HFFc6 (cell line): Measurements from ENCODE around the gene ELP1. TPM values are rescaled to one million over a fixed set of nuclear protein-coding genes. Genes with fewer than 3 reads are reported as not detected.

Source experiments
- DNase-seq: peaks from one replicate; pipeline ENCODE4 v3.0.0-alpha.2; 2018
- H3K27ac Mint-ChIP-seq: 2 replicates; pipeline ENCODE4 v1.8.0; 2020; ENCODE audit warnings: mild to moderate bottlenecking, mixed read lengths
- H3K27me3 Mint-ChIP-seq: 2 replicates; pipeline ENCODE4 v1.8.0; 2021; ENCODE audit warnings: mild to moderate bottlenecking, moderate library complexity, mixed read lengths; ENCODE audit not compliant: insufficient read depth
- H3K36me3 Mint-ChIP-seq: 2 replicates; pipeline ENCODE4 v1.8.0; 2021; ENCODE audit warnings: low read depth, mixed read lengths
- H3K4me1 Mint-ChIP-seq: 2 replicates; pipeline ENCODE4 v1.8.0; 2020; ENCODE audit warnings: low read depth, mixed read lengths
- H3K4me3 Mint-ChIP-seq: 2 replicates; pipeline ENCODE4 v1.8.0; 2020; ENCODE audit warnings: mild to moderate bottlenecking, moderate library complexity, mixed read lengths
- H3K9me3 Mint-ChIP-seq: 2 replicates; pipeline ENCODE4 v1.8.0; 2020; ENCODE audit warnings: mild to moderate bottlenecking, mixed read lengths
- CTCF ChIP-seq: fragments of 200-600 bp; sonication (generic); IDR thresholded peaks from 2 replicates; pipeline ENCODE4 v1.5.0; 2021; ENCODE audit warnings: antibody characterized with exemption, mild to moderate bottlenecking
- total RNA-seq, 6 experiments: library from RNA; stranded (reverse); fragmentation: NEBNext Ultra II Directional; extraction: Animal tissue kit (Norgen Biotek cat#: 25700); gene quantifications; 2 replicates in 1 of 6; 3 replicates in 5 of 6; pipeline ENCODE4 v1.2.3, GENCODE V29; 2021

The ELP1 gene
- total RNA-seq, 6 experiments from 2014 or later: 24.8 to 37.2 (median 35.2) TPM

- Mint-ChIP-seq H3K27me3 (peaks cover 3% of the 10 kb centered on the region; the same call in 1 of the 2 replicates), H3K9me3 (no peaks in the 10 kb centered on the region; the same call in none of the 2 replicates), H3K36me3 (peaks cover 6% of the 10 kb centered on the region; the same call in 1 of the 2 replicates), H3K4me1 (peaks cover 11% of the 10 kb centered on the region), H3K27ac (no peak overlapping the region), H3K4me3 (no peak overlapping the region)
- no peak for TF ChIP-seq CTCF
- no peak for DNase-seq
These were observed 73.6 kb downstream of the ELP1 start for GRCh38 chr9:108860354-108860753.

- Mint-ChIP-seq H3K27me3 (peaks cover 3% of the 10 kb centered on the region; the same call in 1 of the 2 replicates), H3K27ac (no peak overlapping the region), H3K36me3 (peaks cover 6% of the 10 kb centered on the region; the same call in 1 of the 2 replicates), H3K4me1 (peaks cover 11% of the 10 kb centered on the region), H3K9me3 (no peaks in the 10 kb centered on the region; the same call in none of the 2 replicates), H3K4me3 (no peak overlapping the region)
- no peak for DNase-seq
- no peak for TF ChIP-seq CTCF
These were observed 74.3 kb downstream of the ELP1 start for GRCh38 chr9:108859459-108860114.

DNA sequence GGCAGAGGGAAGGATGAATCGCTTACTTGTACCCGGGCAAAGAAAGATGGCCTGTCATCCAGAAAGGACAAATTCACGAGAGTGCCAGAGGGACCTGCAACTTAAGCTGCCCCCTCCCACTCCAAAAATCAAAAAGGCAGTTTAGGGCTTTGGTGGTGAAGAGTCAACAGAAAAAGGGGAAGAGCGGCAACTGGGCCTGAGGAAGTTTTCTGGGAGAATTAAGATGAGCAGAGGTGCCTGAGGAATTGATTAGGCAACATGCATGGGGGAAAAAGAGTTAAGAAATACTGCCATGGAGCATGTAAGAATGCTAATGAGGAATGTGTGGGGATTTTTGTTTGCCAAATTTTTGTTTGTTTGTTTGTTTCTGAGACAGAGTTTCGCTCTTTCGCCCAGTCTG, 76.4 kb downstream of the ELP1 start:
- DNase-seq: no peak
- H3K9me3 Mint-ChIP-seq: no peaks in the 10 kb centered on the region; the same call in none of the 2 replicates
- peaks cover 6% of the 10 kb centered on the region; the same call in 1 of the 2 replicates for H3K27me3 Mint-ChIP-seq
- peaks cover 11% of the 10 kb centered on the region for H3K4me1 Mint-ChIP-seq
- H3K4me3 Mint-ChIP-seq: no peak overlapping the region
- TF ChIP-seq CTCF: no peak
- no peak overlapping the region for H3K27ac Mint-ChIP-seq
- H3K36me3 Mint-ChIP-seq: peaks cover 6% of the 10 kb centered on the region; the same call in 1 of the 2 replicates

GRCh38 chr9:108855888-108856287, 78.0 kb downstream of the ELP1 start, which contains the start of gene ACTL7B:
Gene ACTL7B (minus strand): TSS chr9:108855986. CDS start chr9:108855930, 56 bp downstream.
- no peak for DNase-seq
- TF ChIP-seq CTCF: no peak
- no peaks in the 10 kb centered on the region; the same call in none of the 2 replicates for H3K9me3 Mint-ChIP-seq
- no peak within 1 kb of the TSS for H3K4me3 Mint-ChIP-seq
- H3K36me3 Mint-ChIP-seq: peaks cover 6% of the 10 kb centered on the region; the same call in 1 of the 2 replicates
- peaks cover 11% of the 10 kb centered on the region for H3K4me1 Mint-ChIP-seq
- H3K27ac Mint-ChIP-seq: no peak within 1 kb of the TSS
- H3K27me3 Mint-ChIP-seq: peaks cover 6% of the 10 kb centered on the region

DNA sequence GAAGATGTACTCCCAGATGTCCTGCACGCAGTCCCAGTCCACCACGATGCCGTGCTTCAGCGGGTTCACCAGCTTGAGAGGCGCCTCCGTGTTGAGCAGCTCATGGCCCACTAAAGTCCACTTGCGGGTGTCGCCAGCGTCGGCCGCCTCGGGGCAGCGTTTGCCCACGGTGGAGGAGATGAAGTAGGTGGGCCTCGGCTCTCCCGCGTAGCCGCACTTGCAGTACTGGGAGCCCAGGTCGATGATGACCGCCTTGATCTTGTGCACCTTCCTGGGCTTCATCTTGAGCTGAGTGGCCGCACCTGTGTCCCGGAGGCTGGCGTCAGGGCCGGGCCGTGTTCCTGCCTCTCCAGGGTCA, 78.4 kb downstream of the ELP1 start:
- TF ChIP-seq CTCF: no peak
- DNase-seq: no peak
- Mint-ChIP-seq H3K4me3 (no peak overlapping the region), H3K36me3 (peaks cover 6% of the 10 kb centered on the region; the same call in 1 of the 2 replicates), H3K4me1 (peaks cover 11% of the 10 kb centered on the region), H3K27ac (no peak overlapping the region), H3K27me3 (peaks cover 6% of the 10 kb centered on the region), H3K9me3 (no peaks in the 10 kb centered on the region; the same call in none of the 2 replicates)
